ENCODE results near the gene NDUFAF4.

DNA sequence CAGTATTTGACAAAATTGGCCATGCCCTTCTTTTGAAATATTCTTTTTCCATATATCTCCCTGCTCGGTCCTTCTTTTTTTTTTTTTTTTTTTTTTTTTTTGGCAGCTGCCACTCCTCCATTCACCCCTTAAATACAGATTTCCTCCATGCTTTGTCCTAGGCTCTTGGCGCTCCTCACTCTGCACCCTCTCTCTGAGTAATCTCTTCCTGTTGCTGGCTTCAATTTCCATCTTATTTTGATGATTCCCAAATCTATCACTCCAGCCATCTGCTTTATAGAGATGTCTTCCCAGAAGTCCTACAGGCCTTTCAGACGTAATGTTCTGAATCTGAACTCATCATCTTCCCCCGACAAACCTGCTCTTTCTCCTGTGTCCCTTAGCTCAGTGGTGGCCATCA is 14.1 kb upstream of the NDUFAF4 start:
- TF ChIP-seq, protein P1, sequence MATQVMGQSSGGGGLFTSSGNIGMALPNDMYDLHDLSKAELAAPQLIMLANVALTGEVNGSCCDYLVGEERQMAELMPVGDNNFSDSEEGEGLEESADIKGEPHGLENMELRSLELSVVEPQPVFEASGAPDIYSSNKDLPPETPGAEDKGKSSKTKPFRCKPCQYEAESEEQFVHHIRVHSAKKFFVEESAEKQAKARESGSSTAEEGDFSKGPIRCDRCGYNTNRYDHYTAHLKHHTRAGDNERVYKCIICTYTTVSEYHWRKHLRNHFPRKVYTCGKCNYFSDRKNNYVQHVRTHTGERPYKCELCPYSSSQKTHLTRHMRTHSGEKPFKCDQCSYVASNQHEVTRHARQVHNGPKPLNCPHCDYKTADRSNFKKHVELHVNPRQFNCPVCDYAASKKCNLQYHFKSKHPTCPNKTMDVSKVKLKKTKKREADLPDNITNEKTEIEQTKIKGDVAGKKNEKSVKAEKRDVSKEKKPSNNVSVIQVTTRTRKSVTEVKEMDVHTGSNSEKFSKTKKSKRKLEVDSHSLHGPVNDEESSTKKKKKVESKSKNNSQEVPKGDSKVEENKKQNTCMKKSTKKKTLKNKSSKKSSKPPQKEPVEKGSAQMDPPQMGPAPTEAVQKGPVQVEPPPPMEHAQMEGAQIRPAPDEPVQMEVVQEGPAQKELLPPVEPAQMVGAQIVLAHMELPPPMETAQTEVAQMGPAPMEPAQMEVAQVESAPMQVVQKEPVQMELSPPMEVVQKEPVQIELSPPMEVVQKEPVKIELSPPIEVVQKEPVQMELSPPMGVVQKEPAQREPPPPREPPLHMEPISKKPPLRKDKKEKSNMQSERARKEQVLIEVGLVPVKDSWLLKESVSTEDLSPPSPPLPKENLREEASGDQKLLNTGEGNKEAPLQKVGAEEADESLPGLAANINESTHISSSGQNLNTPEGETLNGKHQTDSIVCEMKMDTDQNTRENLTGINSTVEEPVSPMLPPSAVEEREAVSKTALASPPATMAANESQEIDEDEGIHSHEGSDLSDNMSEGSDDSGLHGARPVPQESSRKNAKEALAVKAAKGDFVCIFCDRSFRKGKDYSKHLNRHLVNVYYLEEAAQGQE (IDR thresholded peaks at IDR 0.05; ENCODE audit: unreplicated experiment): no peak
- TF ChIP-seq, protein P2, sequence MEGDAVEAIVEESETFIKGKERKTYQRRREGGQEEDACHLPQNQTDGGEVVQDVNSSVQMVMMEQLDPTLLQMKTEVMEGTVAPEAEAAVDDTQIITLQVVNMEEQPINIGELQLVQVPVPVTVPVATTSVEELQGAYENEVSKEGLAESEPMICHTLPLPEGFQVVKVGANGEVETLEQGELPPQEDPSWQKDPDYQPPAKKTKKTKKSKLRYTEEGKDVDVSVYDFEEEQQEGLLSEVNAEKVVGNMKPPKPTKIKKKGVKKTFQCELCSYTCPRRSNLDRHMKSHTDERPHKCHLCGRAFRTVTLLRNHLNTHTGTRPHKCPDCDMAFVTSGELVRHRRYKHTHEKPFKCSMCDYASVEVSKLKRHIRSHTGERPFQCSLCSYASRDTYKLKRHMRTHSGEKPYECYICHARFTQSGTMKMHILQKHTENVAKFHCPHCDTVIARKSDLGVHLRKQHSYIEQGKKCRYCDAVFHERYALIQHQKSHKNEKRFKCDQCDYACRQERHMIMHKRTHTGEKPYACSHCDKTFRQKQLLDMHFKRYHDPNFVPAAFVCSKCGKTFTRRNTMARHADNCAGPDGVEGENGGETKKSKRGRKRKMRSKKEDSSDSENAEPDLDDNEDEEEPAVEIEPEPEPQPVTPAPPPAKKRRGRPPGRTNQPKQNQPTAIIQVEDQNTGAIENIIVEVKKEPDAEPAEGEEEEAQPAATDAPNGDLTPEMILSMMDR (conservative IDR thresholded peaks at IDR 0.05; ENCODE audit: low read depth in 2 of 2): no peak
- TF ChIP-seq POLR2AphosphoS5 (IDR thresholded peaks at IDR 0.05; ENCODE audit: low read depth): no peak
- TF ChIP-seq JUNB (IDR thresholded peaks at IDR 0.05; ENCODE audit: unreplicated experiment): no peak
- TF ChIP-seq, protein P3, sequence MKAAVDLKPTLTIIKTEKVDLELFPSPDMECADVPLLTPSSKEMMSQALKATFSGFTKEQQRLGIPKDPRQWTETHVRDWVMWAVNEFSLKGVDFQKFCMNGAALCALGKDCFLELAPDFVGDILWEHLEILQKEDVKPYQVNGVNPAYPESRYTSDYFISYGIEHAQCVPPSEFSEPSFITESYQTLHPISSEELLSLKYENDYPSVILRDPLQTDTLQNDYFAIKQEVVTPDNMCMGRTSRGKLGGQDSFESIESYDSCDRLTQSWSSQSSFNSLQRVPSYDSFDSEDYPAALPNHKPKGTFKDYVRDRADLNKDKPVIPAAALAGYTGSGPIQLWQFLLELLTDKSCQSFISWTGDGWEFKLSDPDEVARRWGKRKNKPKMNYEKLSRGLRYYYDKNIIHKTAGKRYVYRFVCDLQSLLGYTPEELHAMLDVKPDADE (IDR thresholded peaks at IDR 0.05): no peak
- no peak for TF ChIP-seq EZH2 (IDR thresholded peaks at IDR 0.05; ENCODE audit: low read depth, unreplicated experiment)
- no peak for TF ChIP-seq EZH2phosphoT487 (IDR thresholded peaks at IDR 0.05; ENCODE audit: unreplicated experiment)
- TF ChIP-seq CREB1 (CRISPR knock-in tag; IDR thresholded peaks at IDR 0.05; ENCODE audit: low read depth): no peak
- no peak for TF ChIP-seq ZNF114 (CRISPR knock-in tag; IDR thresholded peaks at IDR 0.05)
- no peak for TF ChIP-seq ZNF331 (CRISPR knock-in tag; IDR thresholded peaks at IDR 0.05; ENCODE audit: low read depth)
- no peak for TF ChIP-seq NANOG (IDR thresholded peaks at IDR 0.05; ENCODE audit: borderline replicate concordance)
